Stimulated activated CD8-positive, alpha-beta memory T cell treated with anti-CD3 and anti-CD28 coated beads, Interleukin-7, amount 100 ng/mL, for 24 hours (primary cell): ENCODE results near the gene NOS3.
"Not testable (repeated sequence)": the region's sequence is repeated elsewhere in the genome, so short reads cannot be mapped to it uniquely, and the experiment has no call there.

ENCODE experiments used
- DNase-seq: peaks from one replicate; pipeline ENCODE4 v3.0.0-alpha.2; 2020; ENCODE audit warnings: low read depth

Gene NOS3

GRCh38 chr7:151038951-151039849, 48.4 kb downstream of the NOS3 start:
- peak; percentile 61 for DNase-seq

GRCh38 chr7:151039850-151040548, 49.2 kb downstream of the NOS3 start:
- no peak for DNase-seq

- no peak for DNase-seq
Measured at GRCh38 chr7:151040616-151041375, 50.0 kb downstream of the NOS3 start.

- DNase-seq = not testable (repeated sequence)
Measured at GRCh38 chr7:151043449-151043848, 52.6 kb downstream of the NOS3 start.

- DNase-seq = no peak
Measured at GRCh38 chr7:151043959-151044358, 53.1 kb downstream of the NOS3 start.

- no peak for DNase-seq
Measured at GRCh38 chr7:151045262-151045661, 54.4 kb downstream of the NOS3 start.

GRCh38 chr7:151045967-151046366, 55.1 kb downstream of the NOS3 start:
- DNase-seq = no peak

- no peak for DNase-seq
Measured at GRCh38 chr7:151046603-151047573, 56.1 kb downstream of the NOS3 start.

- no peak for DNase-seq
Measured at GRCh38 chr7:151047976-151048815, 57.4 kb downstream of the NOS3 start, which contains the start of gene ASIC3. TSS of gene ASIC3 (plus strand) at chr7:151048531. CDS start at chr7:151048886, 355 bp downstream.

- DNase-seq = no peak
Measured at GRCh38 chr7:151048911-151049463, 58.2 kb downstream of the NOS3 start.

GRCh38 chr7:151051108-151051507, 60.3 kb downstream of the NOS3 start:
- no peak for DNase-seq

- DNase-seq = no peak
Measured at GRCh38 chr7:151053096-151053495, 62.3 kb downstream of the NOS3 start.

GRCh38 chr7:151053751-151054150, 62.9 kb downstream of the NOS3 start:
- DNase-seq = no peak

- no peak for DNase-seq
Measured at GRCh38 chr7:151056283-151056665, 65.5 kb downstream of the NOS3 start.

- no peak for DNase-seq
Measured at GRCh38 chr7:151056666-151057505, 66.1 kb downstream of the NOS3 start.

- no peak for DNase-seq
Measured at GRCh38 chr7:151057506-151057988, 66.7 kb downstream of the NOS3 start, which contains the start of gene CDK5. TSS of gene CDK5 (minus strand) at chr7:151057897. CDS start at chr7:151057848, 49 bp downstream.

- peak; percentile 92 for DNase-seq
Measured at GRCh38 chr7:151057989-151058780, 67.4 kb downstream of the NOS3 start.
